AG09309 (cell line): ENCODE results near the gene RPL7A.

ENCODE experiments used
- DNase-seq: peaks from one replicate; pipeline ENCODE4 v3.0.0-alpha.2; 2010; ENCODE audit warnings: low read depth
- H3K4me3 ChIP-seq: 2 replicates; pipeline ENCODE4 v1.5.1; 2011; ENCODE audit warnings: mild to moderate bottlenecking, low read depth, low read length, moderate library complexity; ENCODE audit not compliant: control insufficient read depth
- CTCF ChIP-seq: IDR thresholded peaks from 2 replicates; pipeline ENCODE4 v1.5.1; 2011; ENCODE audit warnings: mild to moderate bottlenecking, low read depth, low read length, inconsistent platforms; ENCODE audit not compliant: insufficient read depth, control insufficient read depth; ENCODE audit errors: missing control alignments

RPL7A gene

GRCh38 chr9:133342069-133342406, 6.0 kb upstream of the RPL7A start:
- no peak for DNase-seq
- no peak overlapping the region for H3K4me3 ChIP-seq
- TF ChIP-seq CTCF, result no peak

- peak; percentile 17 for TF ChIP-seq CTCF
- no peak overlapping the region for H3K4me3 ChIP-seq
- no peak for DNase-seq
These were observed 5.4 kb upstream of the RPL7A start for GRCh38 chr9:133342570-133342969.

- DNase-seq, result no peak
- no peak overlapping the region for H3K4me3 ChIP-seq
- no peak for TF ChIP-seq CTCF
These were observed 3.9 kb upstream of the RPL7A start for GRCh38 chr9:133344071-133344470.

- TF ChIP-seq CTCF, result no peak
- H3K4me3 ChIP-seq, result no peak overlapping the region
- DNase-seq, result no peak
These were observed 3.0 kb upstream of the RPL7A start for GRCh38 chr9:133344979-133345378.

GRCh38 chr9:133345596-133345995, 2.4 kb upstream of the RPL7A start:
- no peak for TF ChIP-seq CTCF
- DNase-seq, result no peak

GRCh38 chr9:133346021-133346785, 1.8 kb upstream of the RPL7A start:
- no peak for TF ChIP-seq CTCF
- peak overlapping the region; percentile 91 for H3K4me3 ChIP-seq
- no peak for DNase-seq

More at GRCh38 chr9:133345596-133345995, 2.4 kb upstream of the RPL7A start:
- H3K4me3 ChIP-seq, result no peak overlapping the region

GRCh38 chr9:133347515-133347984, 468 bp upstream of the RPL7A start:
- H3K4me3 ChIP-seq, result peak overlapping the region; percentile 91
- DNase-seq, result no peak
- TF ChIP-seq CTCF, result no peak
